OCI-LY1 (cell line): Measurements from ENCODE around the gene OR6Y1.
A peak's percentile ranks its signal among the peaks of the same experiment; 100 is the strongest.

Source experiments
- EZH2 ChIP-seq: fragments of 200-600 bp; sonication (generic), shearing (Covaris generic); IDR thresholded peaks from 2 replicates; pipeline ENCODE4 v1.8.0; 2017; ENCODE audit warnings: borderline replicate concordance, mixed run types, mild to moderate bottlenecking, antibody characterized with exemption, low read length, moderate library complexity, mixed read lengths
- TF ChIP-seq, protein P1 (sequence below): fragments of 200-600 bp; sonication (generic), shearing (Covaris generic); IDR thresholded peaks from 2 replicates; pipeline ENCODE4 v1.5.1; 2017; ENCODE audit warnings: mild to moderate bottlenecking, antibody characterized with exemption, low read length, moderate library complexity, mixed read lengths

- TF ChIP-seq, protein P1, sequence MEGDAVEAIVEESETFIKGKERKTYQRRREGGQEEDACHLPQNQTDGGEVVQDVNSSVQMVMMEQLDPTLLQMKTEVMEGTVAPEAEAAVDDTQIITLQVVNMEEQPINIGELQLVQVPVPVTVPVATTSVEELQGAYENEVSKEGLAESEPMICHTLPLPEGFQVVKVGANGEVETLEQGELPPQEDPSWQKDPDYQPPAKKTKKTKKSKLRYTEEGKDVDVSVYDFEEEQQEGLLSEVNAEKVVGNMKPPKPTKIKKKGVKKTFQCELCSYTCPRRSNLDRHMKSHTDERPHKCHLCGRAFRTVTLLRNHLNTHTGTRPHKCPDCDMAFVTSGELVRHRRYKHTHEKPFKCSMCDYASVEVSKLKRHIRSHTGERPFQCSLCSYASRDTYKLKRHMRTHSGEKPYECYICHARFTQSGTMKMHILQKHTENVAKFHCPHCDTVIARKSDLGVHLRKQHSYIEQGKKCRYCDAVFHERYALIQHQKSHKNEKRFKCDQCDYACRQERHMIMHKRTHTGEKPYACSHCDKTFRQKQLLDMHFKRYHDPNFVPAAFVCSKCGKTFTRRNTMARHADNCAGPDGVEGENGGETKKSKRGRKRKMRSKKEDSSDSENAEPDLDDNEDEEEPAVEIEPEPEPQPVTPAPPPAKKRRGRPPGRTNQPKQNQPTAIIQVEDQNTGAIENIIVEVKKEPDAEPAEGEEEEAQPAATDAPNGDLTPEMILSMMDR, result peak; percentile 73
- no peak for TF ChIP-seq EZH2
Measured at GRCh38 chr1:158527190-158527815, 26.9 kb downstream of the OR6Y1 start.
